ENCODE measurements around the gene SLC1A2. TPM values are rescaled to one million over a fixed set of nuclear protein-coding genes. Genes with fewer than 3 reads are reported as not detected.

The SLC1A2 gene
- total RNA-seq, 1 experiment from 2014 or later: 0.25 TPM

- no peak for TF ChIP-seq REST (IDR thresholded peaks at IDR 0.05; ENCODE audit: low read depth)
- TF ChIP-seq POLR2A (IDR thresholded peaks at IDR 0.05; ENCODE audit: borderline replicate concordance, extremely low read depth, insufficient read depth, insufficient read length): no peak
- TF ChIP-seq RAD21 (IDR thresholded peaks at IDR 0.05; ENCODE audit: low read depth): no peak
- no peak for TF ChIP-seq CEBPB (IDR thresholded peaks at IDR 0.05; ENCODE audit: low read depth)
- TF ChIP-seq EZH2 (IDR thresholded peaks at IDR 0.05): no peak
- TF ChIP-seq POLR2AphosphoS5 (IDR thresholded peaks at IDR 0.05; ENCODE audit: low read depth, low read length): no peak
- TF ChIP-seq ZBTB33 (IDR thresholded peaks at IDR 0.05; ENCODE audit: extremely low read depth, insufficient replicate concordance, low read length): no peak
These were observed 102.1 kb downstream of the SLC1A2 start (continued) for GRCh38 chr11:35317253-35317652.

- Histone ChIP-seq H3K27me3 (ENCODE audit: insufficient read depth, low read length) (no peaks in the 10 kb centered on the region), H3K27ac (ENCODE audit: low read depth, low read length) (no peak overlapping the region), H3K79me2 (ENCODE audit: insufficient read depth, low read length) (no peaks in the 10 kb centered on the region), H3K4me2 (ENCODE audit: low read length) (no peak overlapping the region), H4K20me1 (ENCODE audit: insufficient read depth) (no peaks in the 10 kb centered on the region), H3K36me3 (ENCODE audit: control insufficient read depth in 1 of 2, insufficient read depth in 2 of 2, low read length in 2 of 2) (no peaks in the 10 kb centered on the region), H3K9me3 (ENCODE audit: control insufficient read depth in 1 of 2, insufficient read depth in 1 of 2, low read depth in 1 of 2, low read length in 2 of 2) (no peaks in the 10 kb centered on the region), H3K4me1 (ENCODE audit: control insufficient read depth in 1 of 2, insufficient read depth in 2 of 2, low read length in 2 of 2) (peaks cover 0 to 4% of the 10 kb centered on the region in 2 experiments; a peak in 1 of 4 replicates), H3K9ac (ENCODE audit: low read length) (no peak overlapping the region), H3K9me2 (ENCODE audit: insufficient read depth) (no peaks in the 10 kb centered on the region), H3K4me3 (replicated peaks in 1 of 2; ENCODE audit: low read depth in 1 of 2, low read length in 2 of 2) (no peak overlapping the region), H2AFZ (ENCODE audit: low read depth, low read length, poor library complexity, severe bottlenecking) (no peak overlapping the region)
- DNase-seq (ENCODE audit: low read depth, low spot score): no peak
- CTCF ChIA-PET: no interaction called here
- intact Hi-C loops (cut with micrococcal nuclease): no loop called here
- RAD21 ChIA-PET (ENCODE audit: low non-redundant PET in 1 of 2, low total read pairs in 2 of 2, uncharacterized antibody in 2 of 2, unreplicated experiment in 2 of 2): no interaction called here
- no peak for ATAC-seq
- no TSS peak for BruUV-seq (replicated peaks)
- POLR2A ChIA-PET: no interaction called here
- TF ChIP-seq MAX (IDR thresholded peaks at IDR 0.05) (no peak), FOSL1 (IDR thresholded peaks at IDR 0.05; ENCODE audit: low read depth) (no peak), ELF1 (IDR thresholded peaks at IDR 0.05; ENCODE audit: borderline replicate concordance, low read depth) (no peak), SRF (IDR thresholded peaks at IDR 0.05; ENCODE audit: low read depth) (no peak), CTCF (IDR thresholded peaks at IDR 0.05 in 2 of 3, conservative IDR thresholded peaks at IDR 0.05 in 1 of 3; ENCODE audit: borderline replicate concordance in 1 of 3, insufficient read depth in 1 of 3, low read depth in 2 of 3, low read length in 2 of 3) (no peak), POLR2AphosphoS5 (IDR thresholded peaks at IDR 0.05; ENCODE audit: low read depth, low read length) (no peak)
These were observed 103.2 kb downstream of the SLC1A2 start for GRCh38 chr11:35316161-35316560.

All from HCT116 (cell line).